ENCODE data around the gene TBC1D5.

DNA sequence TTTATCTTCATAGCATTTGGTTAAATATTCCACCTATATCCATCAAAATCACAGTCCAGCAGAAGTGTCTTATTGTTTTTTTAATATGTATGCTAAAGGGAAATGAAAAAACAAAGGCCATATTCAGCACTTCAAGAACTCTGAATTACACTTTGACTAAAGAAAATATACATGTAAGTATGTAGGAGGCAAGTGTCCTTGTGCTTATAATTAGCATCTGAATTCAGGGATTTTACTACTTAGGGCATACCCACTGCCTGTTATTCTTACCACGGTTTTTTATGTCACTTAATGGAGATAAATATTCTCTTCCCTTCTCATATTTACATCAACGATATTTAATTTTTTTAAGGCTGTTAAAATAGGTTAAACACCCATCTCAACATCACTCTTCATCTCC, 117.3 kb downstream of the TBC1D5 start:
- no peak for TF ChIP-seq ZNF671 (CRISPR knock-in tag; IDR thresholded peaks at IDR 0.05)
- no peak for TF ChIP-seq NR2C2 (CRISPR knock-in tag; IDR thresholded peaks at IDR 0.05)
- TF ChIP-seq, protein P1, sequence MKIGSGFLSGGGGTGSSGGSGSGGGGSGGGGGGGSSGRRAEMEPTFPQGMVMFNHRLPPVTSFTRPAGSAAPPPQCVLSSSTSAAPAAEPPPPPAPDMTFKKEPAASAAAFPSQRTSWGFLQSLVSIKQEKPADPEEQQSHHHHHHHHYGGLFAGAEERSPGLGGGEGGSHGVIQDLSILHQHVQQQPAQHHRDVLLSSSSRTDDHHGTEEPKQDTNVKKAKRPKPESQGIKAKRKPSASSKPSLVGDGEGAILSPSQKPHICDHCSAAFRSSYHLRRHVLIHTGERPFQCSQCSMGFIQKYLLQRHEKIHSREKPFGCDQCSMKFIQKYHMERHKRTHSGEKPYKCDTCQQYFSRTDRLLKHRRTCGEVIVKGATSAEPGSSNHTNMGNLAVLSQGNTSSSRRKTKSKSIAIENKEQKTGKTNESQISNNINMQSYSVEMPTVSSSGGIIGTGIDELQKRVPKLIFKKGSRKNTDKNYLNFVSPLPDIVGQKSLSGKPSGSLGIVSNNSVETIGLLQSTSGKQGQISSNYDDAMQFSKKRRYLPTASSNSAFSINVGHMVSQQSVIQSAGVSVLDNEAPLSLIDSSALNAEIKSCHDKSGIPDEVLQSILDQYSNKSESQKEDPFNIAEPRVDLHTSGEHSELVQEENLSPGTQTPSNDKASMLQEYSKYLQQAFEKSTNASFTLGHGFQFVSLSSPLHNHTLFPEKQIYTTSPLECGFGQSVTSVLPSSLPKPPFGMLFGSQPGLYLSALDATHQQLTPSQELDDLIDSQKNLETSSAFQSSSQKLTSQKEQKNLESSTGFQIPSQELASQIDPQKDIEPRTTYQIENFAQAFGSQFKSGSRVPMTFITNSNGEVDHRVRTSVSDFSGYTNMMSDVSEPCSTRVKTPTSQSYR (CRISPR knock-in tag; IDR thresholded peaks at IDR 0.05) = no peak
- TF ChIP-seq, protein P2, sequence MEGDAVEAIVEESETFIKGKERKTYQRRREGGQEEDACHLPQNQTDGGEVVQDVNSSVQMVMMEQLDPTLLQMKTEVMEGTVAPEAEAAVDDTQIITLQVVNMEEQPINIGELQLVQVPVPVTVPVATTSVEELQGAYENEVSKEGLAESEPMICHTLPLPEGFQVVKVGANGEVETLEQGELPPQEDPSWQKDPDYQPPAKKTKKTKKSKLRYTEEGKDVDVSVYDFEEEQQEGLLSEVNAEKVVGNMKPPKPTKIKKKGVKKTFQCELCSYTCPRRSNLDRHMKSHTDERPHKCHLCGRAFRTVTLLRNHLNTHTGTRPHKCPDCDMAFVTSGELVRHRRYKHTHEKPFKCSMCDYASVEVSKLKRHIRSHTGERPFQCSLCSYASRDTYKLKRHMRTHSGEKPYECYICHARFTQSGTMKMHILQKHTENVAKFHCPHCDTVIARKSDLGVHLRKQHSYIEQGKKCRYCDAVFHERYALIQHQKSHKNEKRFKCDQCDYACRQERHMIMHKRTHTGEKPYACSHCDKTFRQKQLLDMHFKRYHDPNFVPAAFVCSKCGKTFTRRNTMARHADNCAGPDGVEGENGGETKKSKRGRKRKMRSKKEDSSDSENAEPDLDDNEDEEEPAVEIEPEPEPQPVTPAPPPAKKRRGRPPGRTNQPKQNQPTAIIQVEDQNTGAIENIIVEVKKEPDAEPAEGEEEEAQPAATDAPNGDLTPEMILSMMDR (IDR thresholded peaks at IDR 0.05) = no peak
- no peak for TF ChIP-seq ESRRA (CRISPR knock-in tag; IDR thresholded peaks at IDR 0.05; ENCODE audit: borderline replicate concordance)
- TF ChIP-seq ZNF416 (CRISPR knock-in tag; IDR thresholded peaks at IDR 0.05) = no peak
- no peak for TF ChIP-seq IRF2 (CRISPR knock-in tag; IDR thresholded peaks at IDR 0.05; ENCODE audit: borderline replicate concordance, low read depth)
- no peak for TF ChIP-seq CREB1 (CRISPR knock-in tag; IDR thresholded peaks at IDR 0.05)

Measured in WTC11 (cell line).